Motor neuron (in vitro differentiated cells): ENCODE data around the gene CDC7. TPM values are rescaled to one million over a fixed set of nuclear protein-coding genes. Genes with fewer than 3 reads are reported as not detected.

Source experiments
- ATAC-seq, 8 experiments: fragments of 200-7000 bp; cut with Tn5 transposase; replicated peaks in 6 of 8; 2 replicates each; pipeline ENCODE4 v1.8.0; 2021; ENCODE audit warnings: mild to moderate bottlenecking in 8 of 8, moderate library complexity in 8 of 8
- H3K27ac ChIP-seq, 2 donors: fragments of 250-450 bp; sonication (Bioruptor Pico); 2 replicates each; pipeline ENCODE4 v1.9.0; 2021; ENCODE audit warnings: antibody characterized with exemption in 2 of 2, mild to moderate bottlenecking in 2 of 2, moderate library complexity in 1 of 2
- H3K4me1 ChIP-seq, 2 donors: fragments of 250-450 bp; sonication (Bioruptor Pico); replicated peaks in 1 of 2; 2 replicates each; pipeline ENCODE4 v1.6.1; 2021; ENCODE audit warnings: antibody characterized with exemption in 2 of 2, mild to moderate bottlenecking in 2 of 2, moderate library complexity in 1 of 2
- H3K4me3 ChIP-seq, 5 donors: fragments of 250-450 bp; sonication (Bioruptor Pico); 2 replicates each; pipeline ENCODE4 v1.9.0; 2021; ENCODE audit warnings: antibody characterized with exemption in 5 of 5, mild to moderate bottlenecking in 5 of 5, moderate library complexity in 4 of 5
- WGBS, 10 experiments: fragments of 450-650 bp; shearing (Covaris generic); methylation state at CpG; one replicate each; pipeline ENCODE4 v1.0.0; 2022; 5-methylcytosine and 5-hydroxymethylcytosine counted together
- in situ Hi-C, 9 experiments: fragments of 400-800 bp; cut with MboI; loops; one replicate each; pipeline ENCODE4 v1.15.0; 2021; ENCODE audit warnings: low sequenced_read_pairs in 9 of 9, low pct_unique_long_range_greater_than_20kb in 2 of 9; ENCODE audit not compliant: unreplicated experiment in 9 of 9
- total RNA-seq, 8 experiments: library from RNA; unstranded; fragments of 300-600 nt; gene quantifications; 2 replicates each; pipeline versions ENCODE4 v1.2.3 to v1.2.4, GENCODE V29; 2022

The CDC7 gene
- total RNA-seq, 8 experiments from 2014 or later = 5.9 to 46.8 (median 22.0) TPM

GRCh38 chr1:91501523-91501851 lies 836 bp downstream of the CDC7 start:
- Histone ChIP-seq H3K4me1 (peaks cover 12 to 16% of the 10 kb centered on the region in 2 donors), H3K4me3 (peak overlapping the region; percentile 62 to 82 (median 71)), H3K27ac (peak overlapping the region; percentile 69 to 77)
- ATAC-seq = peak; percentile 6 to 51 (median 42)
- 0 to 3% (median 0%) methylated on average over 1 to 9 of the region's 9 CpGs for WGBS, 10 experiments
- in situ Hi-C loops = loop anchor here in 6 of 9 experiments (25.0 kb wide), 3 partner anchors 386 to 436 kb away; partner anchors contain the start of genes BRDT (in 2 of the 6) and TGFBR3 (in 2 of the 6)

DNA sequence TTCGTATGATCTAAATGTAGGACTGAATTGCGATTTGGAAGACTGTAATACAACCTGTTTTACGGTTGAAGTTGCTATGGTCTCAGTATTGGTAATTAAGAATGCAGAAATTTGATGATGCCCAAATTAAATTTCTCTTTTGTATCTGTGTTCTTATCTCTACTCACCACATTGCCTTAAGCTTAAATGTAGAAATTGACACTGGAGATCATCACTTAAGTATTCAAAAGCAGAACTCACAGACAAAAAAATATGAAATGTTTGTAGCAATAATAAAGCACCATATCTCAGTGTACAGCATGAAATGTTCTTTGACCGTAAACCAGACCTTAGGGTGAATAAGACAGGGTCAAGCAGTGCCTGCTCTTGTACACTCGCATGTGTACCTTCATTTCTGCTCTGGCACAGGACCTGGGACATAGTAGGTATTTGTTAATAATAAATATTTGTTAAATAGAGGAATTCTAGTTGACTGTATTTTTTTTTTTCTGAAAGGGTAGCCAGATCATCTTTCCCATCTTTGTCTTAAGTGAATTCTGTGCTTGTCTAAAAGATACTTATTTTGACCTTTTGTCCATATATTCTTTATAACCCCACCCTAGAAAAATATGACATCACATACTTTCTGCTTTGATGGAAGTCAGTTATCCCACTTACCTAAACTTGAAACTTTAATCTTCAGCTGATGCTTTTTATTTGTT lies 1.5 kb downstream of the CDC7 start:
- 0 to 48% (median 4%) methylated on average over 3 to 5 of the region's 5 CpGs for WGBS, 10 experiments
- peaks cover 12 to 16% of the 10 kb centered on the region in 2 donors for H3K4me1 ChIP-seq
- ATAC-seq = no peak
- in situ Hi-C loops = loop anchor here in 6 of 9 experiments (25.0 kb wide), 3 partner anchors 385 to 435 kb away; partner anchors contain the start of genes BRDT (in 2 of the 6) and TGFBR3 (in 2 of the 6)
- peak overlapping the region; percentile 69 to 77 for H3K27ac ChIP-seq
- peak overlapping the region; percentile 62 to 82 (median 71) for H3K4me3 ChIP-seq

DNA sequence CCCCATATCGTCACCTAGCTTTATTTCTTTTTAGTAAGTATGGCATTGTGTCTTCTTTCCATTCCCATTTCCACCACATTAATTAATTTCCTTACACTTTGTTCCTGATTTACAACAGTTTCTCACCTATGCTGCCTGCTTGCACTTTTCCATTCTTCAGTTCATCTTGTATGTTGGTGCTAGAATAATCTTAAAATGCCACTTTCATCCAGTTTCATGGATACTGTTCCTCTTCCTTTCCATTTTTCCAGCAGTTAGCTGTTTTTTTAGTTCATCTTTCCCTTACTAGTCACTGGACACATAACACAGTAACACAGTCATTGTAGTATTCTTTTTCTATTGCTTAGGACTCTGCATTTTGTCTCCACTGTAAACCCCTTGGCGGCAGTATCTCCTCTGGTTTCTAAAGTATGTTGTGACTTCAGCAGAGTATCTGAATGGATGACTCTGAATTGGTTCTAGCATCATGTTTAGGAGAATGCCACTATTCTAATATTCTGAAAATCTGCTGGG lies 2.1 kb downstream of the CDC7 start:
- 30 to 100% (median 59%) methylated on average over 1 to 2 of the region's 2 CpGs for WGBS, 10 experiments
- Histone ChIP-seq H3K27ac (no peak overlapping the region), H3K4me3 (peak overlapping the region; percentile 62 to 82 (median 71)), H3K4me1 (peaks cover 12 to 16% of the 10 kb centered on the region in 2 donors)
- in situ Hi-C loops = loop anchor here in 6 of 9 experiments (25.0 kb wide), 3 partner anchors 385 to 435 kb away; partner anchors contain the start of genes BRDT (in 2 of the 6) and TGFBR3 (in 2 of the 6)
- no peak for ATAC-seq

- in situ Hi-C loops = loop anchor here in 6 of 9 experiments (25.0 kb wide), 3 partner anchors 384 to 434 kb away; partner anchors contain the start of genes BRDT (in 2 of the 6) and TGFBR3 (in 2 of the 6)
- Histone ChIP-seq H3K27ac (no peak overlapping the region), H3K4me3 (no peak overlapping the region), H3K4me1 (peaks cover 12 to 16% of the 10 kb centered on the region in 2 donors)
- ATAC-seq = no peak
Measured at GRCh38 chr1:91503332-91503900, 2.8 kb downstream of the CDC7 start.

- in situ Hi-C loops = loop anchor here in 6 of 9 experiments (25.0 kb wide), 3 partner anchors 383 to 433 kb away; partner anchors contain the start of genes BRDT (in 2 of the 6) and TGFBR3 (in 2 of the 6)
- Histone ChIP-seq H3K4me3 (no peak overlapping the region), H3K27ac (no peak overlapping the region), H3K4me1 (peaks cover 12 to 16% of the 10 kb centered on the region in 2 donors)
- no peak for ATAC-seq
- 90 to 100% (median 100%) methylated on average over 1 of the region's 1 CpG; no CpG with 5 or more reads in 5 of the 10 experiments for WGBS, 10 experiments
Measured at GRCh38 chr1:91503975-91504530, 3.4 kb downstream of the CDC7 start.

GRCh38 chr1:91505086-91505485 lies 4.4 kb downstream of the CDC7 start:
- no peak overlapping the region for H3K4me3 ChIP-seq
- ATAC-seq = no peak
- H3K4me1 ChIP-seq = peaks cover 8 to 14% of the 10 kb centered on the region in 2 donors
- no peak overlapping the region for H3K27ac ChIP-seq
- WGBS, 10 experiments = 27 to 94% (median 34%) methylated on average over 1 to 3 of the region's 3 CpGs; no CpG with 5 or more reads in 1 of the 10 experiments
- in situ Hi-C loops = loop anchor here in 6 of 9 experiments (25.0 kb wide), 3 partner anchors 382 to 432 kb away; partner anchors contain the start of genes BRDT (in 2 of the 6) and TGFBR3 (in 2 of the 6)

DNA sequence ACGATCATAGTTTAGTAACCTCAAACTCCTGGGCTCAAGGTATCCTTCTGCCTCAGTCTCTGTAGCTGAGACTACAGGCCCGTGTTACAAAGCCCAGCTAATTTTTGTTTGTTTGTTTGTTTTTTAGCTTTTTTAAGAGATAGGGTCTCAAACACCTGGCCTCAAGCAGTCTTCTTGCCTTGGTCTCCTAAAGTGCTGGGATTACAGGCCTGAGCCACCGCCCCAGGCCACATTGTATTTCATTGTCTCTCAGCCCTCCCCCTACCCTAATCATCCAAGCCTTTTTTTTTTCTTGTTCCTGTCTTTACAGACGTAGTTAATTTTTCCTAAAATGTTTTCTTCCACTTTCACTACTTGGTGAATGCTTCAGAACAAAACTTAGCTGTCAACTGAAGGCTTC lies 5.4 kb downstream of the CDC7 start:
- WGBS, 10 experiments = 39 to 92% (median 84%) methylated on average over 2 to 4 of the region's 4 CpGs
- H3K4me3 ChIP-seq = no peak overlapping the region
- no peak for ATAC-seq
- H3K27ac ChIP-seq = no peak overlapping the region
- peaks cover 7 to 12% of the 10 kb centered on the region in 2 donors for H3K4me1 ChIP-seq
- in situ Hi-C loops = loop anchor here in 6 of 9 experiments (25.0 kb wide), 3 partner anchors 381 to 431 kb away; partner anchors contain the start of genes BRDT (in 2 of the 6) and TGFBR3 (in 2 of the 6)

DNA sequence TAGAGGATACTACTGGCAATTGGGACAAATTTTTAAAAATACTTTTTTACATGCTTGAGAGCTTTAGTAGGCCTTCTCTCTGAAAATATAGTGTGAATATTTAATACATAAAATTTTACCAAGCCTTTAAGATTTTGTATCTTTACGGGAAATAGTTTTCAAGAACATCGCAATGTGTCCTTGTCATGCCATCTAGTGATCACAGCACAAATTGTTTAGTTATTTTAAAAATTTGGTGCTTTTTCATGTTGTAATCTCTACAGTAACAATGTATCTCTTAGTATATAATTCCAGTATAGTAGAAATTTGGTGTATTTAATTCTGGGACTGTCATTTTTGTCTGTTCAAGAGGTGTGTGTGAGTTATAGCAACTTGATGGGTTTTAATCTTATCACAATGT lies 6.7 kb downstream of the CDC7 start:
- Histone ChIP-seq H3K4me1 (peaks cover 6 to 11% of the 10 kb centered on the region in 2 donors), H3K4me3 (no peak overlapping the region), H3K27ac (no peak overlapping the region)
- WGBS, 10 experiments = 79 to 100% (median 99%) methylated on average over 1 to 2 of the region's 2 CpGs; no CpG with 5 or more reads in 4 of the 10 experiments
- no peak for ATAC-seq
- in situ Hi-C loops = loop anchor here in 6 of 9 experiments (25.0 kb wide), 3 partner anchors 380 to 430 kb away; partner anchors contain the start of genes BRDT (in 2 of the 6) and TGFBR3 (in 2 of the 6)

- WGBS, 10 experiments = 91 to 100% (median 100%) methylated on average over 1 of the region's 1 CpG; no CpG with 5 or more reads in 1 of the 10 experiments
- no peak overlapping the region for H3K4me3 ChIP-seq
- no peak for ATAC-seq
- H3K4me1 ChIP-seq = no peaks in the 10 kb centered on the region
- in situ Hi-C loops = loop anchor here (10.0 to 25.0 kb wide), 4 partner anchors 377 to 427 kb away; partner anchors contain the start of genes BRDT (in 2 of the 9) and TGFBR3 (in 2 of the 9)
- no peak overlapping the region for H3K27ac ChIP-seq
Measured at GRCh38 chr1:91510754-91511153, 10.1 kb downstream of the CDC7 start.

GRCh38 chr1:91511386-91511785 lies 10.7 kb downstream of the CDC7 start:
- in situ Hi-C loops = loop anchor here (10.0 to 25.0 kb wide), 4 partner anchors 376 to 426 kb away; partner anchors contain the start of genes BRDT (in 2 of the 9) and TGFBR3 (in 2 of the 9)
- Histone ChIP-seq H3K4me3 (no peak overlapping the region), H3K4me1 (no peaks in the 10 kb centered on the region), H3K27ac (no peak overlapping the region)
- 0 to 100% (median 55%) methylated on average over 1 to 3 of the region's 3 CpGs for WGBS, 10 experiments
- ATAC-seq = peak in 3 of 8 experiments; percentile 59 to 76 (median 71)

DNA sequence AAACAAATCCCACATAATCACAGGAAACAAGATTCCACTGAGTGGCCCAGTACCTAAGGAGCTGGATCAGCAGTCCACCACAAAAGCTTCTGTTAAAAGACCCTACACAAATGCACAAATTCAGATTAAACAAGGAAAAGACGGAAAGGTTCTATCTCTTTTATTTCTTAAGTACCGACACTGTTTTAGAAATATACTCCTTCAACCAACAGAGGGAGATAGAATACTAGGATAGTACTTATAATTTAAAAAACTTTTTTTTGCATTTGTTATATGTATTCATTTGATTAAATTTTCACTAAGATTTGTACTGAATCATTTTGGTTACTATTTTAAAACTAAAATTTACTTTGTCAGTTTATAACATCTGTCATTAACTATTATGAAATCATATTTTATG lies 12.5 kb downstream of the CDC7 start:
- Histone ChIP-seq H3K4me3 (no peak overlapping the region), H3K27ac (no peak overlapping the region), H3K4me1 (no peaks in the 10 kb centered on the region)
- whole genome bisulfite sequencing, 10 experiments = 20 to 100% (median 90%) methylated on average over 2 of the region's 2 CpGs; no CpG with 5 or more reads in 1 of the 10 experiments
- in situ Hi-C loops = loop anchor here (10.0 to 25.0 kb wide), 4 partner anchors 374 to 424 kb away; partner anchors contain the start of genes BRDT (in 2 of the 9) and TGFBR3 (in 2 of the 9)
- no peak for ATAC-seq

DNA sequence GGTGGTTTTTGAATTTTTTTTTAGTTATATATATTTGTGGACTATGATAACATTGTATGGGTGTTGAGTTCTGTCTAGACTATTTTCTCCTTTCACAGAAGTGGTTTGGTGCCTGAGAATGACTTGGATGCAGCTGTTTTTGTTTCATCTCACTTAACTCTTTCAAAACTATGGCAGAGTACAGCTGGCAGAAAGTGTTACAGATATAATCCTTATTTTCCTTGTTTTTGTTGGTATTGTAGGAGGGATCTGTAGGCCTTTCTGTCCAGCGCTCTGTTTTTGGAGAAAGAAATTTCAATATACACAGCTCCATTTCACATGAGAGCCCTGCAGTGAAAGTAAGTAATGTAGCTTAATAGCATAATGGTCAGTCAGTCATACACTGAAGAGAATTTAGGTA lies 13.1 kb downstream of the CDC7 start:
- 44 to 100% (median 100%) methylated on average over 1 of the region's 1 CpG; no CpG with 5 or more reads in 2 of the 10 experiments for WGBS, 10 experiments
- no peak for ATAC-seq
- Histone ChIP-seq H3K4me3 (no peak overlapping the region), H3K4me1 (no peaks in the 10 kb centered on the region), H3K27ac (no peak overlapping the region)
- in situ Hi-C loops = loop anchor here (10.0 to 25.0 kb wide), 4 partner anchors 374 to 424 kb away; partner anchors contain the start of genes BRDT (in 2 of the 9) and TGFBR3 (in 2 of the 9)
